ENCODE data around the gene GPR63. TPM values are rescaled to one million over a fixed set of nuclear protein-coding genes. Genes with fewer than 3 reads are reported as not detected.

GPR63 gene
- total and polyA plus RNA-seq, 2 of the 13 experiments (the other 11 are each of a cell fraction or from before 2014, with no cell fraction given): 0.01 to 0.02 TPM

DNA sequence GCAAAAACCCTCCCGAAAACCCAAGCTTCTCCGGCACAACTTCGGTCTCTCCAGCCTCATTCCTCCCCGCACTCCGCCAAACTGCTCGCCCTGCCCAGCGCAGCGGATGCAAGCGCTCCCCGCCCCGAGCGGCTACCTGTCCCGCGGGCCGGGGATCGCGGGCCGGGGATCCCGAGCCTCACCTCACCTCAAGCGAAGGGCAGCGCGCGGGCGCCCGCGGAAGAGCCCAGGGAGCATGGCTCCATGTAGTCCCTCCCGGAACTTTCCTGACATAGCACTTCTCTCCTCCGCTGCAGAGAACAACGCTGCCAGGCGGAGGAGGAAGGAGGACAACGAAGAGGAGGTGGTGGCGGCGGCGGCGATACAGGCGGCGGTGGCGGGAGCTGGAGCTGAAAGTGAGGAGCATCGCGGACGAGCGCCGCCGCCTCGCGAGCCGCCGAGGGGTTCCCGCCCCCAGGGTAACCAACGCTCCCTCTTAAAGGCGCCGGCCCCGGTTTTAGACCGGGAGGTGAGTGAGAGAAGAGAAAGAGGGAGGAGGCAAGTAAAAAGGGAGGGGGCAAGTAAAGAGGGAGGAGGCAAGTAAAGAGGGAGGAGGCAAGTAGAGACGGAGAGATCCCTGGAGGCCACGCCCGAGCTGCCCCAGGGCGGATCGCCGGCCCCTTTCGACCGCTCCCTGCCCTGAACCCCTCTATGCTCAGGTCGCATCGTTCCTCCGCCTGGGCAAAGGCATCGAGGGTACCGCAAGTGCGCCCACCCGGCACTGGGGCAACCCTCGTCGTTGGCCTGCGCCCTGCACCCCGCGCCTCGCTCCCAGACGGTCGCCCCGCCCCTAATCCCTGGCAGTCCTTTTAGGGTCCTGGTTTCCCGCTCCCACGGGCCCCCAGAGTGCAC lies at the start of gene GPR63 (continued):
- TF ChIP-seq ZFP91 (CRISPR knock-in tag; IDR thresholded peaks at IDR 0.05; ENCODE audit: borderline replicate concordance): peak; percentile 99
- TF ChIP-seq FOXC1 (CRISPR knock-in tag; IDR thresholded peaks at IDR 0.05; ENCODE audit: borderline replicate concordance): 0 out of 2 replicates have a peak, but pooled peaks have one; percentile 56
- no peak for TF ChIP-seq HNF4G (IDR thresholded peaks at IDR 0.05; ENCODE audit: borderline replicate concordance, low read depth, low read length)
- no peak for TF ChIP-seq HNF4G (CRISPR knock-in tag; IDR thresholded peaks at IDR 0.05; ENCODE audit: borderline replicate concordance, low read depth)
- no peak for TF ChIP-seq ZNF780A (CRISPR knock-in tag; IDR thresholded peaks at IDR 0.05)
- TF ChIP-seq ZNF34 (CRISPR knock-in tag; IDR thresholded peaks at IDR 0.05; ENCODE audit: borderline replicate concordance): no peak
- no peak for TF ChIP-seq ZBTB37 (CRISPR knock-in tag; IDR thresholded peaks at IDR 0.05)
- TF ChIP-seq, protein P1, sequence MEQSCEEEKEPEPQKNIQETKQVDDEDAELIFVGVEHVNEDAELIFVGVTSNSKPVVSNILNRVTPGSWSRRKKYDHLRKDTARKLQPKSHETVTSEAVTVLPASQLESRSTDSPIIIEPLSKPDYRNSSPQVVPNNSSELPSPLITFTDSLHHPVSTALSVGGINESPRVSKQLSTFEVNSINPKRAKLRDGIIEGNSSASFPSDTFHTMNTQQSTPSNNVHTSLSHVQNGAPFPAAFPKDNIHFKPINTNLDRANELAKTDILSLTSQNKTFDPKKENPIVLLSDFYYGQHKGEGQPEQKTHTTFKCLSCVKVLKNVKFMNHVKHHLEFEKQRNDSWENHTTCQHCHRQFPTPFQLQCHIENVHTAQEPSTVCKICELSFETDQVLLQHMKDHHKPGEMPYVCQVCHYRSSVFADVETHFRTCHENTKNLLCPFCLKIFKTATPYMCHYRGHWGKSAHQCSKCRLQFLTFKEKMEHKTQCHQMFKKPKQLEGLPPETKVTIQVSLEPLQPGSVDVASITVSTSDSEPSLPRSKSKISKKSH (CRISPR knock-in tag; IDR thresholded peaks at IDR 0.05; ENCODE audit: borderline replicate concordance): peak; percentile 25; the same call in 1 of the 2 replicates
- TF ChIP-seq, protein P2, sequence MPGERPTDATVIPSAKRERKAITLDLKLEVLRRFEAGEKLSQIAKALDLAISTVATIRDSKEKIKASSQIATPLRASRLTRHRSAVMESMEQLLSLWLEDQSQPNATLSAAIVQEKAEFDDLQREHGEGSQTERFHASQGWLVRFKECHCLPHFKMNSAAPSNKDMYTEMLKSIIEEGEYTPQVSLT (CRISPR knock-in tag; IDR thresholded peaks at IDR 0.05; ENCODE audit: borderline replicate concordance, low read depth): no peak
- TF ChIP-seq ZMAT3 (CRISPR knock-in tag; conservative IDR thresholded peaks at IDR 0.05): 0 out of 2 replicates have a peak, but pooled peaks have one; percentile 51
- no peak for TF ChIP-seq PRPF4 (IDR thresholded peaks at IDR 0.05; ENCODE audit: low read depth, low read length, poor library complexity, severe bottlenecking)
- peak; percentile 28; the same call in 1 of the 2 replicates for TF ChIP-seq TAF1 (CRISPR knock-in tag; IDR thresholded peaks at IDR 0.05)
- TF ChIP-seq BCL3 (CRISPR knock-in tag; IDR thresholded peaks at IDR 0.05): peak; percentile 37; the same call in 1 of the 2 replicates
- TF ChIP-seq SP4 (CRISPR knock-in tag; IDR thresholded peaks at IDR 0.05): peak; percentile 49; the same call in 1 of the 2 replicates
- TF ChIP-seq RFXAP (CRISPR knock-in tag; IDR thresholded peaks at IDR 0.05; ENCODE audit: borderline replicate concordance): no peak
- TF ChIP-seq DZIP1 (CRISPR knock-in tag; IDR thresholded peaks at IDR 0.05): 0 out of 2 replicates have a peak, but pooled peaks have one; percentile 47
- no peak for TF ChIP-seq DDIT3 (CRISPR knock-in tag; IDR thresholded peaks at IDR 0.05)
